ENCODE measurements around the gene HBG2.
"Not testable (repeated sequence)": the region's sequence is repeated elsewhere in the genome, so short reads cannot be mapped to it uniquely, and the experiment has no call there.

Gene HBG2

DNA sequence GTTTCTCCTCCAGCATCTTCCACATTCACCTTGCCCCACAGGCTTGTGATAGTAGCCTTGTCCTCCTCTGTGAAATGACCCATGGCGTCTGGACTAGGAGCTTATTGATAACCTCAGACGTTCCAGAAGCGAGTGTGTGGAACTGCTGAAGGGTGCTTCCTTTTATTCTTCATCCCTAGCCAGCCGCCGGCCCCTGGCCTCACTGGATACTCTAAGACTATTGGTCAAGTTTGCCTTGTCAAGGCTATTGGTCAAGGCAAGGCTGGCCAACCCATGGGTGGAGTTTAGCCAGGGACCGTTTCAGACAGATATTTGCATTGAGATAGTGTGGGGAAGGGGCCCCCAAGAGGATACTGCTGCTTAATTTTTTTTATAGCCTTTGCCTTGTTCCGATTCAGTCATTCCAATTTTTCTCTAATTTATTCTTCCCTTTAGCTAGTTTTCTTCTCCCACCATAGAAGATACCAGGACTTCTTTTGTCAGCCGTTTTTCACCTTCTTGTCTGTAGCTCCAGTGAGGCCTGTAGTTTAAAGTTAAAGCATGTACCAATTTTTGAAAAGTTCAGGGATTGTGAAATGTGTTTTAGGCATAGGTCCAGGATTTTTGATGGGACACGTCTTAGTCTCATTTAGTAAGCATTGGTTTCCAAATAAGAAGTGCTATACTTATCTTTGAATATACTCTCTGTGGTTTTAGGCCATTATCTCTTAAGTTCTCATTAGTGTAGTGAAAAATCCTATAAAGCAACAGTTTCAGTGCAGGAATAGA is at the start of gene HBG2:
Gene HBG2, minus strand, starts transcription at position 136 of the 768 bp plus-strand sequence. Its CDS starts 53 bp downstream, at position 83.
- not testable (repeated sequence) for H3K27ac ChIP-seq (ENCODE audit: low read depth, low read length); H3K4me3 ChIP-seq (ENCODE audit: low read depth, low read length); H3K27me3 ChIP-seq (ENCODE audit: control insufficient read depth, insufficient read depth, low read length); H3K9me3 ChIP-seq (ENCODE audit: control insufficient read depth, insufficient read depth, low read depth, low read length); H3K9ac ChIP-seq (ENCODE audit: low read length); H3K36me3 ChIP-seq (ENCODE audit: control insufficient read depth, insufficient read depth, low read length)
- peaks cover 21% of the 10 kb centered on the region for H3K4me1 ChIP-seq (ENCODE audit: control insufficient read depth, insufficient read depth, low read length)

DNA sequence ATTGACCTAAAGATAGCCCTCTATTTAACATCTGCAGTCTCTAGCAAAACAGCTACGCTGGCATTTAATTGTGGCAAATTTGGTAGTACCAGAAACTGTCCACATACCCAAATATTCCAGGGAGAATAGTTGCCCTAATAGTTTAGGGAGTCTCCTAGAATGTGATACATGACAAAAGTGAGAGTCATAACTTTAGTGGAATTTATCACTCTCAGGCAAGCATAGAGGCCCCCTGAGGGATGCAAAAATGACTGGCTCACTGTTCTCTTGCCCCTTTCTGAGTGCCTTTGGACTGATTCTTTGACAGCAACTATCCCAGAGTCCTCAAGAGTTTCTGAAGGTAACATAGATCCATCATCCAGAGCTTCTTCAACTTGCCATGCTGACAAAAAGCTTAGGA is 49.5 kb upstream of the HBG2 start:
- Histone ChIP-seq H3K4me1 (ENCODE audit: control insufficient read depth, insufficient read depth, low read length) (no peaks in the 10 kb centered on the region), H3K9ac (ENCODE audit: low read length) (no peak overlapping the region), H3K27me3 (ENCODE audit: control insufficient read depth, insufficient read depth, low read length) (no peaks in the 10 kb centered on the region), H3K36me3 (ENCODE audit: control insufficient read depth, insufficient read depth, low read length) (no peaks in the 10 kb centered on the region), H3K4me3 (ENCODE audit: low read depth, low read length) (no peak overlapping the region), H3K27ac (ENCODE audit: low read depth, low read length) (no peak overlapping the region), H3K9me3 (ENCODE audit: control insufficient read depth, insufficient read depth, low read depth, low read length) (no peaks in the 10 kb centered on the region)

GRCh38 chr11:5303626-5304025 is 49.0 kb upstream of the HBG2 start:
- Histone ChIP-seq H3K9me3 (ENCODE audit: control insufficient read depth, insufficient read depth, low read depth, low read length) (no peaks in the 10 kb centered on the region), H3K27ac (ENCODE audit: low read depth, low read length) (no peak overlapping the region), H3K9ac (ENCODE audit: low read length) (no peak overlapping the region), H3K36me3 (ENCODE audit: control insufficient read depth, insufficient read depth, low read length) (no peaks in the 10 kb centered on the region), H3K27me3 (ENCODE audit: control insufficient read depth, insufficient read depth, low read length) (no peaks in the 10 kb centered on the region), H3K4me3 (ENCODE audit: low read depth, low read length) (no peak overlapping the region), H3K4me1 (ENCODE audit: control insufficient read depth, insufficient read depth, low read length) (no peaks in the 10 kb centered on the region)

DNA sequence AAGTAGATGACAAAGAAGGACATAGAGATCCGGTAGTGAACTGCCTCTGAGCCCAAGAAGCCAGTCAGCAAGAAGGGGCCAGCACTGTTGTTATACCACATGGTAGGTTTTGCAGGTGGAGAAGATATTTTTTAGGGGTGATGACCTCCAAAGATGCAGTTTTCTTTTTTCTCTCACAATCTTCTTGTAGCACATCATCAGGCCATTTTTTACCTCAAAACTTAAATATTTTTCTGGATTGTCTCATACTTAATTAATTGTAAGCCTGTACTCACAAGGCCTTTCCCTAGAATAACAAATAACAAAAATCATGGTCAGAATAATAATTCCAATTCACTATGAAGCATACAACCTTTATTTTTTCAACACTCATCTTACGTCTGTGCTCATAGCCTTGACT is 47.3 kb upstream of the HBG2 start, which contains the start of gene OR51B4:
Gene OR51B4, minus strand, starts transcription at position 101 of the 400 bp plus-strand sequence. Its CDS starts 0 bp downstream, at position 101.
- H3K9me3 ChIP-seq (ENCODE audit: control insufficient read depth, insufficient read depth, low read depth, low read length): no peaks in the 10 kb centered on the region
- no peak within 1 kb of the TSS for H3K27ac ChIP-seq (ENCODE audit: low read depth, low read length)
- H3K9ac ChIP-seq (ENCODE audit: low read length): no peak within 1 kb of the TSS
- H3K4me1 ChIP-seq (ENCODE audit: control insufficient read depth, insufficient read depth, low read length): no peaks in the 10 kb centered on the region
- no peaks in the 10 kb centered on the region for H3K36me3 ChIP-seq (ENCODE audit: control insufficient read depth, insufficient read depth, low read length)
- H3K4me3 ChIP-seq (ENCODE audit: low read depth, low read length): no peak within 1 kb of the TSS
- no peaks in the 10 kb centered on the region for H3K27me3 ChIP-seq (ENCODE audit: control insufficient read depth, insufficient read depth, low read length)

DNA sequence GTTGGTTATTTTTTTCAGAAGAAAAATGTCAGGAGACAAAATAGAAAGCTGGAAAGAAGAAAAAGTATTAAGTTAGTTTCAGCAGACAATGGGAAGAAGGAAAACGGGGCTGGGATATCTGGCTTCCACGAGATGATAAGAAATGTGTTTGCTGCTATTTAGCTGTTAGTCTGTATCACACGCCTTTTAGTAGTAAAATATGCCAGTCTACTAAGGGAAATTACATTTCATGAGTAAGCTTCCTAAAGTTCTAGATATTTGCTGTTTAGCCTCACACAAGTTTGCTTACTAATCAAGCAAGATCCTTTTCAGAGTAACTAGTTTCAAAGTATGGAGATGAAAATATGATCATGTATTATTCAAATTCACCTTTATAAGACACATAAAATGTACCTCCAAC is 45.7 kb upstream of the HBG2 start:
- no peaks in the 10 kb centered on the region for H3K4me1 ChIP-seq (ENCODE audit: control insufficient read depth, insufficient read depth, low read length)
- no peaks in the 10 kb centered on the region for H3K36me3 ChIP-seq (ENCODE audit: control insufficient read depth, insufficient read depth, low read length)

DNA sequence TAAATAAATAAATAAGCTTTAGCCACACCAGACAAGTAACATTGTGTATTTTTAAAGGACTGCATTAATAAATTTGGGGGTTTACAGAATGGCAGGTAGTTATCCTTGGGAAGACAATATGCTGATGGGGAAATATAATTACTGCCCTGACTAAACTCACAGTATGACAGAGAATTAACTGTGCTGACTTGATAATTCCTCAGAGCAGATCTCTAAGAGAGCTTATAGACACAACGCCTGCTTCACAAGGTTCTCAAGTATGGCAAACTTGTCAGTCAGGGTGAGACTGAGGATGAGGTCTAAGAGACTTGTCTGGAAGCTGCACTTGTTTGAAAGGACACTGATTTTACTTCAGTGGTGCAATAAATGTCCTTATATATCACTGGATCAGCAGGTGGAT is 43.9 kb upstream of the HBG2 start:
- Histone ChIP-seq H3K27me3 (ENCODE audit: control insufficient read depth, insufficient read depth, low read length) (no peaks in the 10 kb centered on the region), H3K4me3 (ENCODE audit: low read depth, low read length) (no peak overlapping the region), H3K4me1 (ENCODE audit: control insufficient read depth, insufficient read depth, low read length) (no peaks in the 10 kb centered on the region), H3K27ac (ENCODE audit: low read depth, low read length) (no peak overlapping the region), H3K9me3 (ENCODE audit: control insufficient read depth, insufficient read depth, low read depth, low read length) (no peaks in the 10 kb centered on the region), H3K9ac (ENCODE audit: low read length) (no peak overlapping the region), H3K36me3 (ENCODE audit: control insufficient read depth, insufficient read depth, low read length) (no peaks in the 10 kb centered on the region)

More for the DNA sequence above, 45.7 kb upstream of the HBG2 start:
- Histone ChIP-seq H3K9me3 (ENCODE audit: control insufficient read depth, insufficient read depth, low read depth, low read length) (no peaks in the 10 kb centered on the region), H3K27me3 (ENCODE audit: control insufficient read depth, insufficient read depth, low read length) (no peaks in the 10 kb centered on the region), H3K9ac (ENCODE audit: low read length) (no peak overlapping the region), H3K4me3 (ENCODE audit: low read depth, low read length) (no peak overlapping the region), H3K27ac (ENCODE audit: low read depth, low read length) (no peak overlapping the region)

- no peaks in the 10 kb centered on the region for H3K27me3 ChIP-seq (ENCODE audit: control insufficient read depth, insufficient read depth, low read length)
- no peaks in the 10 kb centered on the region for H3K4me1 ChIP-seq (ENCODE audit: control insufficient read depth, insufficient read depth, low read length)
- H3K27ac ChIP-seq (ENCODE audit: low read depth, low read length): no peak overlapping the region
- H3K9me3 ChIP-seq (ENCODE audit: control insufficient read depth, insufficient read depth, low read depth, low read length): no peaks in the 10 kb centered on the region
- H3K4me3 ChIP-seq (ENCODE audit: low read depth, low read length): no peak overlapping the region
- H3K9ac ChIP-seq (ENCODE audit: low read length): no peak overlapping the region
- no peaks in the 10 kb centered on the region for H3K36me3 ChIP-seq (ENCODE audit: control insufficient read depth, insufficient read depth, low read length)
Measured at GRCh38 chr11:5297721-5298323, 43.2 kb upstream of the HBG2 start.

- not testable (repeated sequence) for H3K4me1 ChIP-seq (ENCODE audit: control insufficient read depth, insufficient read depth, low read length); H3K4me3 ChIP-seq (ENCODE audit: low read depth, low read length); H3K9me3 ChIP-seq (ENCODE audit: control insufficient read depth, insufficient read depth, low read depth, low read length); H3K9ac ChIP-seq (ENCODE audit: low read length); H3K36me3 ChIP-seq (ENCODE audit: control insufficient read depth, insufficient read depth, low read length); H3K27me3 ChIP-seq (ENCODE audit: control insufficient read depth, insufficient read depth, low read length); H3K27ac ChIP-seq (ENCODE audit: low read depth, low read length)
Measured at GRCh38 chr11:5294342-5294995, 39.9 kb upstream of the HBG2 start.

GRCh38 chr11:5293028-5293427 is 38.4 kb upstream of the HBG2 start:
- H3K27me3 ChIP-seq (ENCODE audit: control insufficient read depth, insufficient read depth, low read length): no peaks in the 10 kb centered on the region
- no peak overlapping the region for H3K4me3 ChIP-seq (ENCODE audit: low read depth, low read length)
- H3K4me1 ChIP-seq (ENCODE audit: control insufficient read depth, insufficient read depth, low read length): no peaks in the 10 kb centered on the region
- no peak overlapping the region for H3K9ac ChIP-seq (ENCODE audit: low read length)
- H3K36me3 ChIP-seq (ENCODE audit: control insufficient read depth, insufficient read depth, low read length): no peaks in the 10 kb centered on the region
- H3K27ac ChIP-seq (ENCODE audit: low read depth, low read length): no peak overlapping the region
- H3K9me3 ChIP-seq (ENCODE audit: control insufficient read depth, insufficient read depth, low read depth, low read length): no peaks in the 10 kb centered on the region

DNA sequence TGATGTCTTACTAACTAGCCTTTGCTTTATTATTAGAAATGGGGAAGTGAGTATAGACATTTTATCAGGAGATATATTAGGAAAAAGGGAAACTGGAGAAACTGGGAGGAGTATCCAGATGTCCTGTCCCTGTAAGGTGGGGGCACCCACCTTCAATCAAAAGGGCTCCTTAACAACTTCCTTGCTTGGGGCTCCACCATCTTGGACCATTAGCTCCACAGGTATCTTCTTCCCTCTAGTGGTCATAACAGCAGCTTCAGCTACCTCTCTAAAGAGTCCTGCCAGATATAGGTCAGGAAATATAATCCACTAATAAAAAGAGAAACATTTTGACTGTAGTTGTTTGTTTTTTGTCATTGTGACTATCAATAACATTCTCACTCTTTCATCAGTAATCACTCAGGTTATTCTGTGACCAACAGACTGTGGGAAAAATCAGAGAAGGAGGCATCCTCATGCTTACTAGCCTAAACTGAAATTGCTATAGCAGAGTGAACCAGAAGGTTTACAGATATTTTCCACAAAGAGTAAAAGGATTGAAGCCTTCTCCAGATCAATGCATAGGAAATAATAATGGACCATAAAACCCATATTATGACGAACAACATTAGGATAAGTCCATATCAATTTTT is 36.7 kb upstream of the HBG2 start:
- no peaks in the 10 kb centered on the region for H3K36me3 ChIP-seq (ENCODE audit: control insufficient read depth, insufficient read depth, low read length)
- H3K27me3 ChIP-seq (ENCODE audit: control insufficient read depth, insufficient read depth, low read length): no peaks in the 10 kb centered on the region
- H3K9ac ChIP-seq (ENCODE audit: low read length): no peak overlapping the region
- H3K9me3 ChIP-seq (ENCODE audit: control insufficient read depth, insufficient read depth, low read depth, low read length): no peaks in the 10 kb centered on the region
- H3K4me1 ChIP-seq (ENCODE audit: control insufficient read depth, insufficient read depth, low read length): no peaks in the 10 kb centered on the region
- H3K4me3 ChIP-seq (ENCODE audit: low read depth, low read length): no peak overlapping the region
- H3K27ac ChIP-seq (ENCODE audit: low read depth, low read length): no peak overlapping the region

GRCh38 chr11:5290106-5290505 is 35.5 kb upstream of the HBG2 start:
- Histone ChIP-seq H3K4me1 (ENCODE audit: control insufficient read depth, insufficient read depth, low read length) (no peaks in the 10 kb centered on the region), H3K36me3 (ENCODE audit: control insufficient read depth, insufficient read depth, low read length) (no peaks in the 10 kb centered on the region), H3K27ac (ENCODE audit: low read depth, low read length) (no peak overlapping the region), H3K4me3 (ENCODE audit: low read depth, low read length) (no peak overlapping the region), H3K9ac (ENCODE audit: low read length) (no peak overlapping the region), H3K9me3 (ENCODE audit: control insufficient read depth, insufficient read depth, low read depth, low read length) (no peaks in the 10 kb centered on the region), H3K27me3 (ENCODE audit: control insufficient read depth, insufficient read depth, low read length) (no peaks in the 10 kb centered on the region)
